Daoy (cell line): ENCODE results near the gene C1QTNF6. TPM values are rescaled to one million over a fixed set of nuclear protein-coding genes. Genes with fewer than 3 reads are reported as not detected.
"Not testable (repeated sequence)": the region's sequence is repeated elsewhere in the genome, so short reads cannot be mapped to it uniquely, and the experiment has no call there.

Source experiments
- DNase-seq: peaks from one replicate; pipeline ENCODE4 v3.0.0-alpha.2; 2015; ENCODE audit warnings: low read depth
- total RNA-seq: library from RNA; depleted of rRNA; stranded (reverse); fragments of >200 nt; shearing (Covaris generic); gene quantifications from 2 replicates; pipeline ENCODE4 v1.2.3, GENCODE V29; 2014; rRNA removed

The C1QTNF6 gene
- 0.30 and 0.34 TPM in 2 replicates for total RNA-seq

DNA sequence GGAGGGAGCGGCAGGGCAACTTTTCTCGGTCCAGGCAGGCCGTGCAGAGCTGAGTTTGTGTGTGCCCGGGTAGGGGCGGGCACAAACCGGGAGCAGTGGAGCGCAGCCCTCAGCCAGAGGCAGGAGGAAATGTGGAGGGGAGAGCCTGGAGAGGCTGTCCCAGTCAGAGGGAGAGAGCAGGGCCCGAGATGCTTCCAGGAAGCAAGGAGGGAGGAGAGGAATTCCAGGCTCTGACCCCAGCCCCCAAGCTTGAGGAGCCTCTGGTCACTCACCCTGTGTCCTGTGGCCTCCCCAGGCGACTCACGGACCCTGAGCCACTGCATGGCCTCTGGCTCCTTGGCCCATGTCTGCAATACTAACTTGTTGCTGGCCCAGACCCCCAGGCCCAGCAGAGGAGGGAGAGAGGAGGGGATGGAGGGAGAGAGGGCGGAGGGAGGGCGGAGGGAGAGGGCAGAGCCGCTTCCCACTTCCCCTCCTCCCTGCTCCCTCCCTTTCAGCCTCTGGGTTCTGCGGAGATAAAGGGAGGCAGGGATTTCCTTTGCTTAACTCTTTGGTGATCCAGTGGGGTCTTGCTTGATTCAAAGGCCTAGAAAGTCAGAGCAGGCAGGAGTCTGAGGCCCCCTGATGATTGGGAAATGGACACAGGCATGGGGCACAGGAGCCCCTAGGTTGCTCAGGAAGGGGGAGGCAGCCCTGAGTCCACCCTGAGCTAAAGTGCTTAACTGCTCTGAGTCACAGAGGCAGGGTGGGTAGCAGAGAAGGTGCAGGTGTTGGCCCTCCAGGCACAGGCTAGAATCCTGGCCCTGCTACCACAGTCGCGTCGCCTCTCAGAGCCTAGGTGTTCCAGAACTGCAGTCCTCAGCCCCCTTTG lies at the start of gene C1QTNF6:
Gene C1QTNF6 (minus strand): TSS at position 357 of the 871 bp plus-strand sequence. CDS start 34 bp downstream, at position 323.
- peak; percentile 70 for DNase-seq

DNA sequence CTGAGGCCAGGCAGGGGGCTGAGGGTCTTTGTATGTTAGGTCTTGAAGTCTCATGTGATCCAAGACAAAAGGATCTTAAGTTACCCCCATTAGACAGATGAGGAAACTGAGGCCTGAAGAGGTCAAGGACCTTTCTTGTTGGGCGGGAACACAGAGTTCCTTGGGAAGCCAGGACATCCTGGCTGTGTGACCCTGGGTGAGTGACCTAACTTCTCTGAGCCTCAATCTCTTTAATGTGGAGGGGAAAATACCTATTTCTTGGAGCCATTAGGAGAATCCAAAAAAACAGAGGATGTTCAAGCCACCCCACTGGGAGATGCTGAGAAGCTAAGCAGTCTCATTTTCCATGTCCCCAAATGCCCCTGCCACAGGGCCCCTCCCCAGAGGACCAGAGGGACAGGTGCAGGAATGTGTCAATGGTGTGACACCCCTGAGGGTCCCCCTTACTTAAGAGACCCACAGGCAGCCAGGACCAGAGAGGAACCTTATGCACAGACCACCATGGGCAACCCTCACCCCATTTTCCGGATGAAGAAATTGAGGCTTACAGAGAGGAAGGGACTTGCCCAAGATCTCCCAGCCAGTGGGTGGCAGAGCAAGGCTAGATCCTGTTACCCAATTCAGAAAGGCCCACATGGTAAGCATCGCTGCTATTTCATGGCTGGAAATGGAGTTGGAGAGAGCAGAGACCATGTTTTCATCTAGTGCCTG lies 48.0 kb upstream of the C1QTNF6 start:
- no peak for DNase-seq

GRCh38 chr22:37234736-37235711 lies 47.0 kb upstream of the C1QTNF6 start:
- DNase-seq = no peak

DNA sequence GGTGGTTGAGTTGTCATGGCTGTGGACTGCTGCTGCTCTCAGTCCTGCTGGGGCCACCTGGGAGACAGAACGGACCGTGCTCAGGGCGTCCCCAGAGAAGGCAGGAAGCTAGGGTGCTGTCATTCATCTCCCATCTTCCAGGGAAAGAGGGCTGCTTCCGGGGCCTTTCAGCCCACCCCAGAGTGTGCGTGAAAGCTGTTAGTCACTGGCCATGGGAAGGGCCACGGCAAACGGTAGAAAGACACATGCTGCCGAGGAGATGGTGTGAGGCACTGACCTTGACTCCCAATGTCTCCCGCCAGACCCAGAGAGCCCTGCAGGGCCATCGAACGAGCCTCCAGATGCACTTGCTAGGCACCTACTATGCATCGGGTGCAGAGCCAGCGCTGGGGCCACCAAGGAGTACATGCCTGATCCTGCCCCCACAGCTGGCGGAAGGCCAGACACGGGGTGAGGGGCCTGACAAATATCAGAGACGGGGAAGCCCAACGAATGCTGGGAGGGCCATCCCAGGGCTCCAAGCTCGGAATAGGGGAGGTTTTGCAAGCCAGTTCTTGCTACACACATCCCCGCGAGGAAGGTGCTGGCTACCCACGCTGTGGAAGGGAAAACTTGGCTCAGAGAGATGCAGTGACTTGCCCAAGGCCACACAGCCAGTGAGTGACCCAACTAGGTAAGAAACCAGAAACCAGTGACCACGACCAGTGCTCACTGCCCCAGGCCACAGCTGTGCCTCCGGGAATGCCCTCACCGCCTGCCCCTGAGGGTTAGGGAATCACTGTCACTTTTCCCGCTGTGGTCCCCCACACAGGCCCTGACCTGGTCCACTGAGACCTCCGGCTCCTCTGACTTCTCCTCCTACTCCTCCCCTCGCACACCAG lies 45.9 kb upstream of the C1QTNF6 start:
- no peak for DNase-seq

- not testable (repeated sequence) for DNase-seq
Observed at GRCh38 chr22:37233371-37233750, 45.3 kb upstream of the C1QTNF6 start.

DNA sequence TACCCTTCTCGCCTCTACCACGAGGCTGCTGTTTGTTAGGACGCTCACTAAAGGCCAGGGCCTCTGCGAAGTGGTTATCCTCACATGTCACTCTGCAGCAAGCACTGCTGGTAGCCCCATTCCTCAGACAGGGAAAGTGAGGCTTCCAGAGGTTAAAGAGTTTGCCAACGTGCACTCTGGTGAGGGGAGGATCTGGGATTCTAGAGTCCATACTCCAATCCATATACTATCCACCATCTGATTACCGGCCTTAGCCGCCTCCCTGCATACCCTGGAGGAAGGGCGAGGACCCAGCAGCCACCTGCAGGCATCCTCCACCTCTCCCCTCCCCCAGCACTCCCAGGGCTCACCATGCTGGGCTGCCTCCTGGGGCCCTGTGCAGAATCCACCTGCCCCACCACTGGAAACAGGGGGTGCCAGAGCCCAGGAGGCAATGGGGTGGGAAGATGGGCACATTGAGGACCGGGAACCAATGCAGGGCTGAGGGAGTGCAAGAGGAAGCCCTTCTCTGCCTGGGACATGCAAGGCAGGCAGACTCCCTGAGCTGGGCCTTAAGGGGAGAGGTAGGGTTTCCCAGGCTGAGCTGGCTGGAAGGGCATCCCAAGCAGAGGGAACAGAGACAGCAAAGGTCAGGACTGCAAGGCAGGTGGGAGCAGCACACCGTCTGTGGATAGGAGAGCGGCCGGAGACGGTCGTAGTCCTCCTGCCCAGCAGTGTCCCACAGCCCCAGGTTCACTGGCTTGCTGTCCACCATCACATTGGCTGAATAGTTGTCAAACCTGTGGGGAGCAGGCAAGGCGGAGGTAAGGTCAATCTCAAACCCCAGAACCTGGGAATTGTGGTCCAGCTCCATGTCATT lies 44.3 kb upstream of the C1QTNF6 start:
- no peak for DNase-seq

- DNase-seq = no peak
Observed at GRCh38 chr22:37231406-37232139, 43.5 kb upstream of the C1QTNF6 start.

- DNase-seq = no peak
Observed at GRCh38 chr22:37230673-37231405, 42.8 kb upstream of the C1QTNF6 start.

- DNase-seq = peak; percentile 92
Observed at GRCh38 chr22:37229805-37230672, 42.0 kb upstream of the C1QTNF6 start.

- peak; percentile 75 for DNase-seq
Observed at GRCh38 chr22:37229012-37229804, 41.2 kb upstream of the C1QTNF6 start.

DNA sequence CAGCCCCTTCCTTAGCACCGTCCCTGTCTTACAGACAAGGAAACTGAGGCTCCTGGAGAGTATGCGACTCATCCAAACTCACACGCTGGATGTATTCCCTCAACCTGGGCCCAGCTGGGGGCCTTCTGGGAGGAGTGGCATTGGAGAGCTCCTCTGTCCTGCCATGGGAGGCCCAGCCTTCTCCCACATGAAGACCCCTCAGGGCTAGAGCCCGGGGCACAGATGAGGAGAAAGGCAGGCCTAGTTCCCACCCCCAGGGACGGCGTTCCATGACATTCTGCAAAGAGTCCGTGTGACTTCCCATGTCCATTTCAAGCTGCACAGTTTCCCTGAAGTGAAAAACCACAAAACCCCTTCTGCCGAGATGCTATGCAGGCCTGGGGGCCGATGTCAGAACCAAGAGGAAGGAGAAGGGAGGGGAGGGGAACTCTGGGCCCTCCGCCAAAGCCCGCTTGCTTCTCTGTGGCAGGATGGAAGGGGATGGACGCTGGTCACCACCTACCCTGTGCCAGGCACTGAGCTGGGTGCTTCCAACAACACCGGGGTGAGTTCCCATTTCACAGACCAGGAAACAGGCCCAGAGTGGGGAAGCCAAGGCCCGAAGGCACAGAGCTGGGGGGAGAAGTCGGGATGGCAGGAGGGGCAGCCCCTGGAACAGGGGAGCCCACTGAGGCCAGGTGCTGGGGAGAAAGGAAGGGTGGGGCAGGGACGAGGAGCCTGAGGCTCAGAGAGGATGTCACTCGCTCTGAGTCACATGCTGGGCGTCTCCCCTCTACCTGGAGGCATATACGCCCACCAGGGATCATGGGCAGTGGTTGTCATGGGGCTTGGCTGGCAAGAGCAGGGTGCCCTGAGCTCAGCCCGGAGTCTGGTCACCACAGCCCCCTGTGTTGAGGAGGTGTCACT lies 40.3 kb upstream of the C1QTNF6 start:
- DNase-seq = peak; percentile 60

DNA sequence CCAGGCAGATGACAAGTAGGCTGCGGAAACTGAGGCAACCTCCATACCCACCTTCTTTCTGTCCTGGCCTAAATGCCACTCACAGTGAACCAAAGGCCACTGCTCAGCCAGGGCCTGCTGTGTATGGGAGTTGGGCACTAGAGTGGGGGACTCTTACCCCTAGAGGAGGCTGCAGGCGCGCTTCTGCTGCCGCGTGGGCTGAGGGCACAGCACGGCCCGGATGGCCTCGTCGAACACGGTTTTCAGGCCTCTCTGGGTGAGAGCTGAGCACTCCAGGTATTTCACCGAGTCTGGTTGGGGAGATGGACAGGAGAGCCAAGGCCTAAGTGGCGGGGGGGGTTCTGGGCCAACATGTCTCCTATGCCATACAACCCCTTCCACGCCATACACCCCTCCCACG lies 38.5 kb upstream of the C1QTNF6 start:
- no peak for DNase-seq

DNA sequence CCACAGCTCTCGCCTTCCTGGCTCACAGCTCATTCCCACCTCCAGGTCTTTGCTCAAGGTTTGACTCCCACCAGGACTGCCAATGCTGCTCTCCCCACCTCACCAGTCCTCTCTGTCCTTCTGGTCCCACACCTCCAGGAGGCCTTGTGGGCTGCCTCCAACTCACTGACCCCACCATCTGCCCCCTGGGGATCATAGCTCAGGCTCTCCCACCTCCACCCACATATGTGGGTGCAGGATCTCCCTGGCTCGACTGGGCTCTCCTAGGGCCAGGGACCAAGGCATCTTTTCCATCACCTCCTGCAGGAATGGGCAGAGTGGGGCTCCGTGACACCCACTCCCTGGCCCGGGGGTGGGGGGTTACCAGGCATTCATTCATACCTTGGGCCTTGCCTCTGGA lies 38.0 kb upstream of the C1QTNF6 start:
- DNase-seq = no peak

- no peak for DNase-seq
Observed at GRCh38 chr22:37225481-37225880, 37.4 kb upstream of the C1QTNF6 start.

- no peak for DNase-seq
Observed at GRCh38 chr22:37224757-37225420, 36.8 kb upstream of the C1QTNF6 start.
